CD4-positive, alpha-beta T cell treated with Interleukin-4 for 4 hours (primary cell): ENCODE data around the gene KCNJ2.
A peak's percentile ranks its signal among the peaks of the same experiment; 100 is the strongest.

ENCODE experiments used
- DNase-seq: peaks from one replicate; pipeline ENCODE4 v3.0.0-alpha.2; 2020

The KCNJ2 gene

GRCh38 chr17:70168977-70169708, at the start of gene KCNJ2:
Gene KCNJ2 (plus strand): TSS chr17:70169532. CDS start chr17:70175040, 5,508 bp downstream.
- peak; percentile 26 for DNase-seq

GRCh38 chr17:70119545-70119944, 49.8 kb upstream of the KCNJ2 start:
- DNase-seq: no peak

- DNase-seq: no peak
Observed at GRCh38 chr17:70119983-70120382, 49.3 kb upstream of the KCNJ2 start.

- no peak for DNase-seq
Observed at GRCh38 chr17:70120425-70120824, 48.9 kb upstream of the KCNJ2 start.

- DNase-seq: no peak
Observed at GRCh38 chr17:70121126-70121525, 48.2 kb upstream of the KCNJ2 start.

- no peak for DNase-seq
Observed at GRCh38 chr17:70123193-70123592, 46.1 kb upstream of the KCNJ2 start.

- DNase-seq: no peak
Observed at GRCh38 chr17:70124723-70125122, 44.6 kb upstream of the KCNJ2 start.

- no peak for DNase-seq
Observed at GRCh38 chr17:70127221-70127873, 42.0 kb upstream of the KCNJ2 start.

- DNase-seq: no peak
Observed at GRCh38 chr17:70128727-70129238, 40.5 kb upstream of the KCNJ2 start.

GRCh38 chr17:70130289-70130688, 39.0 kb upstream of the KCNJ2 start:
- no peak for DNase-seq

GRCh38 chr17:70132505-70132904, 36.8 kb upstream of the KCNJ2 start:
- no peak for DNase-seq

GRCh38 chr17:70134042-70134441, 35.3 kb upstream of the KCNJ2 start:
- DNase-seq: no peak

- no peak for DNase-seq
Observed at GRCh38 chr17:70134777-70135176, 34.6 kb upstream of the KCNJ2 start.

GRCh38 chr17:70136131-70136530, 33.2 kb upstream of the KCNJ2 start:
- DNase-seq: no peak

- DNase-seq: peak; percentile 6
Observed at GRCh38 chr17:70137451-70138230, 31.7 kb upstream of the KCNJ2 start.

- DNase-seq: no peak
Observed at GRCh38 chr17:70138291-70138865, 31.0 kb upstream of the KCNJ2 start.

- no peak for DNase-seq
Observed at GRCh38 chr17:70139449-70139993, 29.8 kb upstream of the KCNJ2 start.

GRCh38 chr17:70144260-70144846, 25.0 kb upstream of the KCNJ2 start:
- DNase-seq: peak; percentile 16

- DNase-seq: no peak
Observed at GRCh38 chr17:70153210-70153609, 16.1 kb upstream of the KCNJ2 start.

GRCh38 chr17:70157151-70157550, 12.2 kb upstream of the KCNJ2 start:
- DNase-seq: no peak

- DNase-seq: no peak
Observed at GRCh38 chr17:70158180-70158579, 11.2 kb upstream of the KCNJ2 start.

- DNase-seq: no peak
Observed at GRCh38 chr17:70158591-70158990, 10.7 kb upstream of the KCNJ2 start.
